ENCODE measurements around the gene EME2.

The EME2 gene

GRCh38 chr16:1817276-1817589, 44.6 kb downstream of the EME2 start:
- Histone ChIP-seq H3K4me1 (ENCODE audit: control insufficient read depth, insufficient read depth, low read length) (peaks cover 6% of the 10 kb centered on the region), H3K4me3 (ENCODE audit: low read length) (no peak overlapping the region), H3K36me3 (ENCODE audit: control insufficient read depth, insufficient read depth, low read length) (no peaks in the 10 kb centered on the region), H3K27me3 (ENCODE audit: control insufficient read depth, insufficient read depth, low read length) (no peaks in the 10 kb centered on the region), H3K9ac (ENCODE audit: low read length) (no peak overlapping the region), H3K9me3 (ENCODE audit: control insufficient read depth, low read length) (no peaks in the 10 kb centered on the region)

- no peaks in the 10 kb centered on the region for H3K36me3 ChIP-seq (ENCODE audit: control insufficient read depth, insufficient read depth, low read length)
Measured at GRCh38 chr16:1817716-1818115, 45.1 kb downstream of the EME2 start.

GRCh38 chr16:1818204-1818872, 45.7 kb downstream of the EME2 start:
- no peak overlapping the region for H3K9ac ChIP-seq (ENCODE audit: low read length)
- no peaks in the 10 kb centered on the region for H3K36me3 ChIP-seq (ENCODE audit: control insufficient read depth, insufficient read depth, low read length)
- no peak overlapping the region for H3K4me3 ChIP-seq (ENCODE audit: low read length)
- no peaks in the 10 kb centered on the region for H3K27me3 ChIP-seq (ENCODE audit: control insufficient read depth, insufficient read depth, low read length)
- no peaks in the 10 kb centered on the region for H3K9me3 ChIP-seq (ENCODE audit: control insufficient read depth, low read length)
- H3K4me1 ChIP-seq (ENCODE audit: control insufficient read depth, insufficient read depth, low read length) = no peaks in the 10 kb centered on the region

More at GRCh38 chr16:1817716-1818115, 45.1 kb downstream of the EME2 start:
- Histone ChIP-seq H3K9me3 (ENCODE audit: control insufficient read depth, low read length) (no peaks in the 10 kb centered on the region), H3K4me3 (ENCODE audit: low read length) (no peak overlapping the region), H3K9ac (ENCODE audit: low read length) (no peak overlapping the region), H3K4me1 (ENCODE audit: control insufficient read depth, insufficient read depth, low read length) (peaks cover 4% of the 10 kb centered on the region), H3K27me3 (ENCODE audit: control insufficient read depth, insufficient read depth, low read length) (no peaks in the 10 kb centered on the region)

GRCh38 chr16:1818873-1819525, 46.4 kb downstream of the EME2 start:
- H3K4me1 ChIP-seq (ENCODE audit: control insufficient read depth, insufficient read depth, low read length) = no peaks in the 10 kb centered on the region
- H3K36me3 ChIP-seq (ENCODE audit: control insufficient read depth, insufficient read depth, low read length) = no peaks in the 10 kb centered on the region
- H3K9ac ChIP-seq (ENCODE audit: low read length) = no peak overlapping the region
- no peaks in the 10 kb centered on the region for H3K9me3 ChIP-seq (ENCODE audit: control insufficient read depth, low read length)
- no peaks in the 10 kb centered on the region for H3K27me3 ChIP-seq (ENCODE audit: control insufficient read depth, insufficient read depth, low read length)
- H3K4me3 ChIP-seq (ENCODE audit: low read length) = no peak overlapping the region

GRCh38 chr16:1819611-1820010, 47.0 kb downstream of the EME2 start:
- Histone ChIP-seq H3K4me3 (ENCODE audit: low read length) (no peak overlapping the region), H3K9me3 (ENCODE audit: control insufficient read depth, low read length) (no peaks in the 10 kb centered on the region), H3K36me3 (ENCODE audit: control insufficient read depth, insufficient read depth, low read length) (no peaks in the 10 kb centered on the region), H3K4me1 (ENCODE audit: control insufficient read depth, insufficient read depth, low read length) (no peaks in the 10 kb centered on the region), H3K27me3 (ENCODE audit: control insufficient read depth, insufficient read depth, low read length) (no peaks in the 10 kb centered on the region), H3K9ac (ENCODE audit: low read length) (no peak overlapping the region)

GRCh38 chr16:1820096-1820945, 47.7 kb downstream of the EME2 start:
- no peak overlapping the region for H3K4me3 ChIP-seq (ENCODE audit: low read length)
- H3K9me3 ChIP-seq (ENCODE audit: control insufficient read depth, low read length) = no peaks in the 10 kb centered on the region
- no peaks in the 10 kb centered on the region for H3K36me3 ChIP-seq (ENCODE audit: control insufficient read depth, insufficient read depth, low read length)
- no peaks in the 10 kb centered on the region for H3K27me3 ChIP-seq (ENCODE audit: control insufficient read depth, insufficient read depth, low read length)
- H3K9ac ChIP-seq (ENCODE audit: low read length) = no peak overlapping the region
- H3K4me1 ChIP-seq (ENCODE audit: control insufficient read depth, insufficient read depth, low read length) = peaks cover 6% of the 10 kb centered on the region

- no peaks in the 10 kb centered on the region for H3K27me3 ChIP-seq (ENCODE audit: control insufficient read depth, insufficient read depth, low read length)
- H3K4me1 ChIP-seq (ENCODE audit: control insufficient read depth, insufficient read depth, low read length) = peaks cover 12% of the 10 kb centered on the region
- H3K9me3 ChIP-seq (ENCODE audit: control insufficient read depth, low read length) = no peaks in the 10 kb centered on the region
- H3K4me3 ChIP-seq (ENCODE audit: low read length) = no peak overlapping the region
- no peaks in the 10 kb centered on the region for H3K36me3 ChIP-seq (ENCODE audit: control insufficient read depth, insufficient read depth, low read length)
- H3K9ac ChIP-seq (ENCODE audit: low read length) = no peak overlapping the region
Measured at GRCh38 chr16:1820946-1821290, 48.3 kb downstream of the EME2 start.

- peaks cover 12% of the 10 kb centered on the region for H3K4me1 ChIP-seq (ENCODE audit: control insufficient read depth, insufficient read depth, low read length)
- H3K4me3 ChIP-seq (ENCODE audit: low read length) = no peak overlapping the region
- no peak overlapping the region for H3K9ac ChIP-seq (ENCODE audit: low read length)
- no peaks in the 10 kb centered on the region for H3K27me3 ChIP-seq (ENCODE audit: control insufficient read depth, insufficient read depth, low read length)
- no peaks in the 10 kb centered on the region for H3K36me3 ChIP-seq (ENCODE audit: control insufficient read depth, insufficient read depth, low read length)
- no peaks in the 10 kb centered on the region for H3K9me3 ChIP-seq (ENCODE audit: control insufficient read depth, low read length)
Measured at GRCh38 chr16:1821861-1822611, 49.4 kb downstream of the EME2 start.

- Histone ChIP-seq H3K9ac (ENCODE audit: low read length) (no peak overlapping the region), H3K36me3 (ENCODE audit: control insufficient read depth, insufficient read depth, low read length) (no peaks in the 10 kb centered on the region), H3K27me3 (ENCODE audit: control insufficient read depth, insufficient read depth, low read length) (no peaks in the 10 kb centered on the region), H3K4me3 (ENCODE audit: low read length) (no peak overlapping the region), H3K4me1 (ENCODE audit: control insufficient read depth, insufficient read depth, low read length) (peaks cover 12% of the 10 kb centered on the region), H3K9me3 (ENCODE audit: control insufficient read depth, low read length) (no peaks in the 10 kb centered on the region)
Measured at GRCh38 chr16:1822801-1823200, 50.2 kb downstream of the EME2 start.

- H3K9ac ChIP-seq (ENCODE audit: low read length) = no peak overlapping the region
- no peak overlapping the region for H3K4me3 ChIP-seq (ENCODE audit: low read length)
Measured at GRCh38 chr16:1823821-1824220, 51.2 kb downstream of the EME2 start.

GRCh38 chr16:1825381-1825863, 52.8 kb downstream of the EME2 start:
- H3K27me3 ChIP-seq (ENCODE audit: control insufficient read depth, insufficient read depth, low read length) = no peaks in the 10 kb centered on the region
- peak overlapping the region; percentile 4 for H3K4me3 ChIP-seq (ENCODE audit: low read length)
- peak overlapping the region; percentile 58 for H3K9ac ChIP-seq (ENCODE audit: low read length)
- no peaks in the 10 kb centered on the region for H3K9me3 ChIP-seq (ENCODE audit: control insufficient read depth, low read length)
- no peaks in the 10 kb centered on the region for H3K36me3 ChIP-seq (ENCODE audit: control insufficient read depth, insufficient read depth, low read length)
- peaks cover 34% of the 10 kb centered on the region for H3K4me1 ChIP-seq (ENCODE audit: control insufficient read depth, insufficient read depth, low read length)

More at GRCh38 chr16:1823821-1824220, 51.2 kb downstream of the EME2 start:
- H3K4me1 ChIP-seq (ENCODE audit: control insufficient read depth, insufficient read depth, low read length) = peaks cover 18% of the 10 kb centered on the region
- no peaks in the 10 kb centered on the region for H3K27me3 ChIP-seq (ENCODE audit: control insufficient read depth, insufficient read depth, low read length)
- no peaks in the 10 kb centered on the region for H3K9me3 ChIP-seq (ENCODE audit: control insufficient read depth, low read length)
- no peaks in the 10 kb centered on the region for H3K36me3 ChIP-seq (ENCODE audit: control insufficient read depth, insufficient read depth, low read length)
